ENCODE data around the gene CAMKK1.
"Not testable (repeated sequence)": the region's sequence is repeated elsewhere in the genome, so short reads cannot be mapped to it uniquely, and the experiment has no call there.

CAMKK1 gene

DNA sequence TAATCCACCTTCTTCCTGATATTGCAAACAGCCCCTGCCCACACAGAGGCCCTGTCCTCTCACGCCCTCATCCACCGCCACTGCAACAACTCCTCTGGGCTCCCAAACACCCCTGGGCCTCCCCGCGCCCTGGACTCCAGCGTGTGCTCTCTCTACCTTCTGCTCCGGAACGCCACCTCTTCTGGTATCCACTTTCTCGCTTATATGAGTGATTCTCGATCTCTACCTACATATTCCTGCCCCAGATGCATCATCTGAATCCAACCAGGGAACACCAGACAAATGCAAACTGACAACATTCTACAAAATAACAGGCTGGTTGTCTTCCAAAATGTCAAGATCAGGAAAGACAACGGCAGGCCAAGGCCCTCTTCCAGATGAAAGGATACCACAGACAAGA is 19.0 kb downstream of the CAMKK1 start:
- DNase-seq: no peak

DNA sequence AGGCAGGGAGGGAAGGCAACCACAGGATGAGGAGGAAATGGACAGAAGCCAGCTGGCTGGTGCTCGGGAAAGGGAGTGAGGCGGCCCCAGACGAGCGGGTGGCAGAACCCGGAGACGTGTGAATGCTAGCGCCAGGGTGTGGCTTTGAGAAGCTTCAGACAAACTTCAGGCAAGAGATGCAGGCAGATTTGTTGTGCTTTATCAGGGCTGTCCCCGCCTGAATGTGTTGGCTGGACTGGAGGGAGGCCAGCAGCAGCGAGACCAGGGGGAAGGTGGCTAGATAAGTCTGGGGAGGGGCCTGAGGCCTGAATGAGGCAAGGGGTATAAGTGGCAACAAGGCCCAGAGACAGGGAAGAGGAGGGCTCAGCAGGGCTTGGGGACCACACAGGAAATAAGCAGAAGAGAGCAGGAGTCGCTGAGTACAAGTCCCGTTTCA is 22.0 kb downstream of the CAMKK1 start:
- no peak for DNase-seq

DNA sequence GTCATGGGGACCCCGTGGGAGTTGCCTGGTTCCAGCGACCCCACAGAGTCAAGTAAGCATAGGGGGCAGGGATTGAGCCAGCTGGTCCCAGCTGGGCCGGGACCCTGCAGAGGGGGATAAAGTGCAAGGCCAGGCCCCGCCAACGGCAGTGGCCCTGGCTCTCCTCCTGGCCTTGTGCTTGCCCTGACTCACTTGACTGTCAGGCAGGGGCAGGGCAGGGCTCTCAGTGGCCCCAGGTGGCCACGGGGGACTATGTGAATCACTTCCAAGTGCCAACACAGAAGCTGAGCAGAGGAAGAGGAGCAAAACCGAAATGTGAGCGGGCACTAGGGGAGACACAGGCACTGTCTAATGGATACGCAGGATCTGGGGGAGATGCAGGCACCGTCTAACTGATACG is 25.2 kb downstream of the CAMKK1 start:
- DNase-seq: no peak

DNA sequence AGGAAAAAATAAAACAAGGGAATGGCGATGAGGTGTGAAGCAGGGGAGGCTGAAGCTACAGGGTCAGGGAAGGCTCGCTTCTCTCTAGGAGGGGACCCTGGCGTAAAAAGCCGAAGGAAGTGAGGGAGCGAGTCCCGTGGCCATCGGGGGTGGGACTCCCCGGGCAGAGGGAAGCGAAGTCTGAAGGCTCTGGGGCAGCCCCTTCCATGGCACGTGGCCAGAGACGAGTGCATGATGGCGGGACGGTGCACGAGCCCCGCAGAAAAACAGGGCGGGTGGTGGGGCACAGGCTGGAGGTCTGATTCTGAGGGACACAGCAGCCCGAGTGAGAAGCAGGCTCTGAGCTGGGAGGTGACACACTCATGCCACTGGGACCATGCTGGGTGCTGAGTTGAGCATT is 25.7 kb downstream of the CAMKK1 start:
- DNase-seq: no peak

DNA sequence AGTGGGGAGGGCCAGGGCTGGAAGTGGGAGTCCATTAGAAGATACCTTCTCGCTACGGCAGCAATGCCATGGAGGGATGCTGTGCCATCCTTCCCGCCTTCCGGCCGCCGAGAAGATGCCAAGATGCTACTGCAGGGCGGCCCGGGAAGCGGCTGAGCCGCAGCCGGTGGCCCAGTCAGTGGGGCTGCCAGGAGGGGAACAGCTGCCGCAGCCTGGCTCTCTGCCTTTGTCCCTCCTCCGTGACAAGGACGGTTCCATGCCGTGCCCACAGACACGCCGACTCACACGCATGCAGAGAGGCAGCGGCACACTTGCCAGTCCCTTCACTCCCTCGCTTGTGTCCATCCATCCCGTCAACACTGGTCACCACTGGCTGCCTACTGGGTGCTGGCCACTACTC is 26.6 kb downstream of the CAMKK1 start:
- DNase-seq: no peak

DNA sequence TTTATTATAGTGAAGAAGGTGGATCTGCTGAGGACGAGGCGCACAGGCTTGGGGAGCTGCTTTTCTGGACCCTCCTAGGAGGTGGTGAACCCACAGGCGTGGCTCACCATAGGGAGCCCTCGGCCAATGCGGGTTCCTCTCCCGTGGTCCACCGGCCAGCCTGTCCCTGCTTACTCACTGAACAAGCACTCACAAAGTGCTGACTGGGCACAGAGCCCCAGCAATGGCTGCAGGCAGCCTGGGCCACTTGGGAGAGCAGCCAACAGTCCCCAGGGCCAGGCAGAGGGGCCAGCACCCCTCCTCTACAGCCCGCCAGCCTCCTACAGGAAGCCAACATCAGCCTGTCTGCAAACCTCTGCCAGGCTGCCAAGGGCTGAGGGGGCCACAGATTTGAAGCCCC is 27.7 kb downstream of the CAMKK1 start:
- no peak for DNase-seq

DNA sequence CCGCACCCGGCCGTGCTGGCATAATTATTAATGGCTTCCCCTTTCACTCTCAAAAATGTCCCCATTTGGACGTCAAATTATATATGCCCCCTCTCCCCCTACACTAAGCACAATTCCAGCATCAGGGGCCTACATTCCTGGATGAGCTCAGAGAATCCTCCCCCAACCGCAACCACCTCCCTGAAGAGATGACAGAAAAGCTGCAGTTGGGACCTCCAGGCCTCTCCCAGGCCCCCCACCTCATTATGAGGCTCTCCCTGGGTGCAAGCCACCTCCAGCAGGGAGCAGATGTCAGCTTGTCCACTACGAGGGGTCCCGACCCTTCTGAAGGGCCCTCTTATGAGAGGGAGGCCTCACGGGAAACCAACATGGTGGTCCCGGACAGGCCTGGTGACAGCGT is 28.3 kb downstream of the CAMKK1 start:
- no peak for DNase-seq

DNA sequence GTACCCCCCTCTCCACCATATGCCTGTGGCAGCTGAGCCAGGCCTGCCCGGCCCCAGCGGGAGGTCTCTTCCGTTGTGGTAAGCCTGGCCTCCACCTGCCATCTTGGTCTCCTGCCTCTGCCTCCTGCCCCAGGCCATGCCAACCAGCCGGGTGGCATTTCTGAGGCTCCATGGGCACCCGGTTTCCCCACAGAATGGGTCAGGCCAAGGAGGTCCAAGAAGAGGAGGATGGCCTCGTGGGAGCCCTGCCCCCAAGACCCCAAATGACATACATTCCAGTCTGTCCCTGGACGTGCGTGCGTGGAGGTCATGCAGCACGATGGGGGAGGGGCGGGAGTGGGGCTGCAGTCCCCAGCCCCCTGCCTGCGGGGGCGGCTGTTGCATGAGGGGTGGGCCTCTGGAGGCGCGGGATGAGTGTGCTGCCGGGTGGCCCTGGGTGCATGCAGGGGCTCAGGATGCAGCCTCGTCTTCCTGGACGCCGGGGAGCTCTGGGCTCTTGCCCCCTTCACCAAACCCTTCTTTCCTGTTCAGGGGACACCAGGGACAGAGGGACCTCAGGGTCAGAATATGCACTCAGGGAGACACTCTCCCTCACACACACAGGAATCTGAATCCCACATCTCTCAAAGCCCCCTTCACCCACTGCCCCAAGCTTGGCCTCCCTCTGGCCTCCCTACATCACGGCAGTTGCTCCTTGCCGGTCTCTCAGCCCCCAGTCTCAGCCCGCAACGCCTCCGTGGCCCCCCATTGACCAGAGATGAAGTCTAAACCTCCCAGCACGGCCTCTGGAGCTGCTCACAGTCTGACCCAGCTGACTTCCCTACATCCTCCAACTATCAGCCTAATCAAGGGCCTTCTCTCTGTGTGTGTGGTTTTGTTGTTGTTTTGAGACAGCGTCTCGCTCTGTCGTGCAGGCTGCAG is 30.8 kb downstream of the CAMKK1 start:
- DNase-seq: no peak

DNA sequence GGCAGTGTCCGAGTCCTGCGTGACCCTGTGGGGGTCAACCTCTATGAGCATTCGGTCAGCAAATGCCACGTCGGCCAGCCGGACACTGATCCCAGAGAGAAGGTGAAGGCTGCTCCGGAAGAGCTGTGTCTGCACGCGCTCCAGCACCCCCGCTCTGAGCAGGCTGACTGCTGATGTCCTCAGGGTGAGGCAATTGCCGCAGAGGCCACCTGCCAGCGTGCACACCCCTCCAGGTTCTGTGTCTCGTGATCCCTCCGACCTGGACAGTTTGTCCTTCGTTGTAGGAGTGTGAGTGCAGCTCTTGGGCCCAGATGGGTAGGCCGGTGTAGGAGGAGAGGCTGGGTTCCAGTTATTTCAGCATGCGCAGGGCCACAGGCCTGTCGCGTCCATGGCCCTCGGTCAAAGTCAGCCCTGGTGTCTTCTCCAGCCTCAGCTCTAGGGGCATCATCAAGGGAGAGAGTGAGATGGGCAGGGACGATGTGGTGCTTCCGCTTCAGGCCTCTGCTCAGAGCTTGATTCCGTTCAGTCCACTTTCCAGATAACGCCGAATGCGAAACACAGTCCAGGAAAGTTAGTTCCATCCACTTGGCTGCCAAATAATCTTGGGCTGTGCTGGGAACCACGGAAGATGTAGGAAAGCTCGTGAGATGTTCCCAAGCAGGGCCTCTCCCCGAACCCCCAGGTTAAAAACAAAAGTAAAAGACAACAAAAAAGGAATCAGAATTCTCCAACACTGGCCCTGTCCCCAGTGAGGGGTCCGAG is 31.7 kb downstream of the CAMKK1 start:
- no peak for DNase-seq

DNA sequence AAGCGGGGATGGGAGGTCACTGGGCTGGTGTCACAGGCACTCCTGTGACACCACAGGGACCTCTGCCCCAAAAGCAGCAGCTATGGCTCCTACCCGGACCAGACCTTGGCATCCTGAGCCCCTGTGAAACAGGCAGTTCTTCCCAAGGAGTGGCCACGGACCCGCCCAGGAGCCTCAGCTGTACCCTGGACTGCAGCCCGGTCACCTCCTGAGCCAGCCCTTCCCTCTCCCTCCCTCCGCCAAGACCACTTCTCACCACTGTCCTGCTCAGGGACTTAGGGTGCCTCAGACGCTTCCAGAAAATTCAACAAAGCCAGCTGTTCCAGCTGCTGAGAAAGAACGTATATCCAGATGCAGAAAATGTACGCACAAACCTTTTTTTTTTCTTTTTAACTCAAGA is 32.9 kb downstream of the CAMKK1 start:
- DNase-seq: no peak

DNA sequence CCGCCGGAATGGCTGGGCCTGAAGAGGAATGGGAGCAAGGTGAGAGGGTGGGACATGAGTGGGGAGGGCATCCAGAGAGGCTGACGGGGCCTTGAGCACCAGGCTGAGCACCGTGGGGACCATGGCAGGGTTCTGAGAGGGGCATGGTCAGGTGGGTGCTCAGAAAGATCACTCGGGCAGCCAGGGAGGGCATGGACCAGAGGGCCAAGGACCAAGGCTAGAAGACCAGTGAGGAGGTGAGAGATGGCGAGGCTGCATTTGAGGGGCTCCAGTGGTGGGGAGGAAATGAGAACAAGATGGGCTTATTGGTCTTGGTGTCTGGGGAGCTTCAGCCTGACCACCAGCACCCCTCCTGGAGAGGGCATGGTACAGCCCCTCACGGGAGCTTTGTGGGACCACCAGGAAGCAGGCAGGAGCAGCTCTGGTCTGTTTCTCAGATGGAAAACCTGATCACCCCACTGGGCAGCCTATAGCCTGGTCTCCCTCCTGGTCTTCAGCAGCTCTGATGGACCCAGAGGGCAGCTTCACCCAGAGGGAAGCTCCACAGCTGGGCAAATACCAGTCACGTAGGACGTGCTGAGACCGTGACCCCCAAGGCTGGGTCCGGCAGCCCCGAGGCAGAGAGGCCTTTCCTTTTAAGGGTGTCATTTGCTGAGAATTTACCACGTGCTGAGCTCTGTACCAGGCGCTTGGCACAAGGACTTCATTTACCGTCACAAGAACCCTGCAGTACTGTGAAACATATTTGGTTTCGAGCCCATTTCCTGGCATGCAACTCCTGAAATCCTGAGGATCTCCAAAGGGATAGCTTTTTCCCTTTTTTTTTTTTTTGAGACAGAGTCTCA is 35.4 kb downstream of the CAMKK1 start:
- no peak for DNase-seq

DNA sequence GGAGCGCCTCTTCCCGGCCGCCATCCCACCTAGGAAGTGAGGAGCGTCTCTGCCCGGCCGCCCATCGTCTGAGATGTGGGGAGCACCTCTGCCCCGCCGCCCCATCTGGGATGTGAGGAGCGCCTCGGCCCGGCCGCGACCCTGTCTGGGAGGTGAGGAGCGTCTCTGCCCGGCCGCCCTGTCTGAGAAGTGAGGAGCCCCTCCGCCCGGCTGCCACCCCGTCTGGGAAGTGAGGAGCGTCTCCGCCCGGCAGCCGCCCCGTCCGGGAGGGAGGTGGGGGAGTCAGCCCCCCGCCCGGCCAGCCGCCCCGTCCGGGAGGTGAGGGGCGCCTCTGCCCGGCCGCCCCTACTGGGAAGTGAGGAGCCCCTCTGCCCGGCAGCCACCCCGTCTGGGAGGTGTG is 38.6 kb downstream of the CAMKK1 start:
- DNase-seq: not testable (repeated sequence)

DNA sequence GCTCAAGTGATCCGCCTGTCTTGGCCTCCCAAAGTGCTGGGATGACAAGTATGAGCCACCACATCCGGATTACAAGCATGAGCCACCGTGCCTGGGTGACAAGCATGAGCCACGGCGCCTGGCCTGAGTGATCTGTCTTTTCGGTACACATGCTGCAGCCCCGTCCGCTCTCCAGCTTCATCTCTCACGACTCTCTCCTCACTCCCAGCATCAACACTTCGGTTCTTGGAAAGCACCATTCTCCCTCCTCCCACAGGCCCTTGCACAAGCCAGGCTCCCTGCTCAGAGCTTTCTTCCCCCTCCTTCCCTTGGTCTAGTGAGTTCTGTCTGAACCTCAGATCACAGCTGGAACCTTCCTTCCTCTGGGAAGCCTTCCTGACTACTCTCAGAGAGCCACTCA is 40.3 kb downstream of the CAMKK1 start:
- DNase-seq: no peak

DNA sequence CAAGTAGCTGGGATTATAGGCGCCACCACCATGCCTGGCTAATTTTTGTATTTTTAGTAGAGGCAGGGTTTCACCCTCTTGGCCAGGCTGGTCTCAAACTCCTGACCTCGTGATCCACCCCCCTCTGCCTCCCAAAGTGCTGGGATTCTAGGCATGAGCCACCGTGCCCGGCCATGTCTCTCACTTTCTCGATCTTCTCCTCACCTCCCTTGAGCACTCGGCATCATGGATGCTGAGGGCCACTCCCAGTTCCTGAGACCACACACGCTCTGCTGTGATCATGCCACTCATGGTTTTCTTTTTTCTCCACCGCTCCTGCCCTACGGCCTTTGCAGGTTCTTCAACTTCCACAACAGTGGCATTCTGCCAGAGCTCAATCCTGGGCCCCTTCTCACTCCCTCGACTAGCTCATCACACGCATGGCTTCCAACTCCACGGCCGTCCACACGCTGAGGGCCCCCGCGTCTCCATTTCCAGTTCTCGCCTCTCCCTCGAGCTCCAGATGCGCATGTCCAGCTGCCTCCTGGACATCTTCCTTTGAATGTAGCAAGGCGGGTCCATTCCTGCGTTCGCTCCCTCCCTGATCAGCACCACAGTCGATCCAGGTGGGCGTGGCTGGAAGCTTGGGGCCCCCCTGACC is 41.3 kb downstream of the CAMKK1 start:
- DNase-seq: no peak

DNA sequence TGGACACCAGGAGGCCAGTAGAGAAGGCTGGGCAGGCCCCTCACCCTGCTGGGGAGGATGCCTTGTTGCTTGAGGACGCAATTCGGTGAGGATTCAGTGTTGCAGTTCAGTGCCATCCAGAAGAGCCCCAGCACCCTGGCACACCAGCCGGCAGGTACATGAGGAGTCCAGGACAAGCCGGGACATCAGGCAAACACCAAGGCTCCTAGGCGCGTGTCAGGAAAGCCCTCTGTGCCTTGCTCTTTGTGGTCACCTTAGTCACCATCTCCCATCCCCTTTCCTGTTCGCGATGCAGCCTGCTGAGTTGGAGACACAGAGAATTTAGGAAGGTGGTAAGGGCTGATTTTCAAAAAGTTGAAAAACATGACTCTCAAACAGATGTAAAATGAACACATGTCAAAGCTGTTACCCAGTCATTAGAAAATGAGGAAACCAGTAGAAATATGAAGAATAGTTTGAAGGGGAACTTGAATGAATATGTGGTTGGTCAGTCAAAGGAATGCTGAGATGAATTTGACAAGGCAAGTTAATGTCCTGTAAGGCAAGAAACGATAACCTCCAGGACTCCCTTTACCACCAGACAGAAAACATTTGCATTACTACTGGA is 44.5 kb downstream of the CAMKK1 start:
- DNase-seq: no peak

DNA sequence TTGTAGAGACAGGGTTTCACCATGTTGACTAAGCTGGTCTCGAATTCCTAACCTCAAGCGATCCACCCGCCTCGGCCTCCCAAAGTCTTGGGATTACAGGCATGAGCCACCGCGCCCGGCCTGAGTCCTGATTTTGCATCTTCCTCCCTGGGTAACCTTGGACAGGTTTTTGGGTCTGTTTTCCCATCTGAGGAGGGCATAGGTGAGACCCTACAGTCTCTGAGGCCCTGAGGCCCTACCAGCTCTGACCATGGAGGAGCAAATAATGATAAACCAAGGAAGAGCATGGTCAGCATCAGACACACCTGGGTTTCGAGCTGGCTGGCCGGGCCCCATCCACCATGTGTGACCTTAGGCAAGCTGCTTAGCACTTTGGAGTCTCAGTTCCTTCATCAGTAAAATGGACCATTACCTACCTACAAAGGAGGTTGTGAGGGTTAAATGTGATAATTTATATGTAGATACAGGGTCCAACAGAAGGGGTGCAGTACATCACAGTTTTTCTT is 45.6 kb downstream of the CAMKK1 start:
- DNase-seq: no peak

DNA sequence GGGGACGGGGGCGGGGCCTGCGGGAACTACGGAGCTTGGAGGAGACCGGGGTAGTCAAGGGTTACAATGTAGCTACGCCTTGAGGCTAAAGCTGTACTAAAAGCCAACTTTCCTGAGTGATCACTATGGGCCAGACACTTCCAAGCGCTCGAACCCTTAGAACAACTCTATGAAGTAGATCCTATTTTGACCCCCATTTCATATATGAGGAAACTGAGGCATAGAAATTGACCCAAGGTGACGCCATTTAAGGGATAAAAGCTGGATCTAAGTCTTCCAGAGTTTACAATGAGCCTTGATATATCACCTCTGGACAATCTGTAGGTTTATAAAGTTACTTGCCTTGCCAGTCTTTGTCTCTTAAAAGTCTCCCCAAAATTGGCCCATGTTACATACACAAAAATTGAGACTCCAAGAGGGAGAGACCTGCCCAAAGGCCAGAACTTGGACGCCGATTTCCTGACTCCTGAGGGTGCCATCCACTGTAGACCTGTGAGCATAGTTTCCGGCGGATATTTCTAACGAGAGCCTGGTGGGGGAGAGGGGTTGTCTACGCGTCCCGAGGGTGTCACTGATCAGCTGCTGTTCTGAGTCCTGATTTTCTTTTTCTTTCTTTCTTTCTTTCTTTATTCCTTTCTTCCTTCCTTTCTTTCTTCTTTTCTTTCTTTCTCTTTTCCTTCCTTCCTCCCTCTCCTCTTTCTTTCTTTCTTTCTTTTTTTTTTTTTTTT is 46.3 kb downstream of the CAMKK1 start:
- no peak for DNase-seq

DNA sequence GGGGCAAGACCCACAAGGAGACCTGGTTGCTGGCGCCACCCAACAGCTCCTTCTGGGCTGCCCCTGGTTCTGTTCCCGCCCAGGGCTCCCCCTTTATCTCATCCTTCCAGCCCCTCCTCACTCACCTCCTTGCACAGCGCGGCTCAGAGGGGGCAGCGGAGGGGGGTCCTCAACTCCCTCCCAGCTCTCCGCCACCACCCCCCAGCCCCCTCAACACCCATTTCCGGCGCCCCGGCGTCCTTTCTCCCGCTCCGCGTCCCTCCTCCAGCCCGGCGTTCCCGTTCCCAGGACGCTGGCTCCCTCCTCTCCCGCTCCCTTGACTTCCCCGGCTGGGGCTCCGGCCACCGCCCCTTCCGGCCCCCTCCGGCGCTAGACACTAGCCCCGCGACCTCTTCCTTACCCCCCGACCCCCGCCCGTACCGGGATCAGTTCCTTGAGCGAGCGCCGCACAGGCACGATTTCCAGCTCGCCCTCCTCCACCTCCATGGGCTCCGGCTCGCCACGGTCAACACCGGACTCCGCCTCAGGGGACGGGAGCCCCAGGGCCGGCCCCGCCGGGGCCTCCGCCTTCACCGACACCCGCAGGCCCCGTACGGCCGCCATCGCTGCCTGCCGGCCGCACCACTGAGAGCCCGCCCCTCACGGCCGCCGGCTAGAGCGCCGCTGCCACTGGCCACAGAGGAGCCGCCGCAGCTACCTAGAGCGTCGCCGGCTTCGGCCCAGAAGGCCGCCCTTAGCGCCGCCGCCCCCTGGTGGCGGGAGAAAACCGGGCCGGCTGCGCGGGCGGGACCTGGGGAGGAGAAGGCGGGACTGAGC is 47.0 kb downstream of the CAMKK1 start, which contains the start of gene NCBP3:
Gene NCBP3, minus strand, starts transcription at position 626 of the 816 bp plus-strand sequence. Its CDS starts 23 bp downstream, at position 603.
- DNase-seq: peak; percentile 97

DNA sequence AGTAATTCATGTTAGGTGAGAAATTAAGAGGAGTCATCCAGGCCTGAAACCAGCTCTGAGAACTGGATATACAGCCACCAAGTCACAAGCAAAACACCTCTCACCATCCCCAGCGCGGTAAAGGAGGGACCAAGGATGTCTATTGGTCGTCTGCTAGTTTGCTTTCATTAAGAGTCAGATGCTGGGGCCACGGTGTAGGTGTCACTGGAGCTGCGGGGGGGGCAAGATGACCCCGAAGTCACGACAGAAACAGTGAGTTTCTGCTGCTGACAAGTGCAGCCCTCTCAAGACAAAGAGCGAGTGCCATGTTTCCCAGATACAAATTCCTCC is 47.6 kb downstream of the CAMKK1 start:
- DNase-seq: peak; percentile 76

DNA sequence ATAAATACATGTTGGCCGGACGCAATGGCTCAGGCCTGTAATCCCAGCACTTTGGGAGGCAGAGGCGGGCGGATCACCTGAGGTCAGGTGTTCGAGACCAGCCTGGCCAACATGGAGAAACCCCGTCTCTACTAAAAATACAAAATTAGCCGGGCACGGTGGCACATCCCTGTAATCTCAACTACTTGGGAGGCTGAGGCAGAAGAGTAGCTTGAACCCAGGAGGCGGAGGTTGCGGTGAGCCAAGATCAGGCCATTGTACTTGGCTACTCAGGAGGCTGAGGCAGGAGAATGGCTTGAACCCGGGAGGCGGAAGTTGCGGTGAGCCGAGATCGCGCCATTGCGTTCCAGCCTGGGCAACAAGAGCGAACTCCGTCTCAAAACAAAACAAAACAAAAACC is 48.3 kb downstream of the CAMKK1 start:
- DNase-seq: not testable (repeated sequence)
